ENCODE measurements around the gene ZNF618. TPM values are rescaled to one million over a fixed set of nuclear protein-coding genes. Genes with fewer than 3 reads are reported as not detected.

ZNF618 gene
- total and polyA plus RNA-seq, 2 experiments from 2014 or later = 10.2 to 14.0 TPM

DNA sequence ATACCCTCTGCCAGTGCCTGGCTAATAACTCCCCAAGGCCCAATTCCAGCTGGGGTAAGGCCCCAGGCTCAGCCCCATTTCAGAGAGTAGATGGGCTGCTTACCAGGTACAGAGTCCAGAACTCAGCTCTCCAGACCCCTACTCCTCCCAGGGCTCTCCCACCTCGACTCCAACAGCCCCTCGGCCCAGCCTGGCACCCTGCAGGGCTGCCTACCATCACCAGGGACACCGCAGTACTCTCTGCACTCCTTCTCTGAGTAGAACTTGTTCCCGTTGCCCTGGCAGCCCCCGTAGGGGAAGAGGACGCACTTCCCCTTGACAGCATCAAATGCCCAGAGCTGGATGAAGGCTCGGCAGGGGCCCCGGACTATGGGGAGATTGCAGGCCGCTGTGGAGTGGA, 184.6 kb downstream of the ZNF618 start:
- no peak overlapping the region for H3K27ac ChIP-seq
- no peak overlapping the region for H3K4me2 ChIP-seq
- TF ChIP-seq, protein P1, sequence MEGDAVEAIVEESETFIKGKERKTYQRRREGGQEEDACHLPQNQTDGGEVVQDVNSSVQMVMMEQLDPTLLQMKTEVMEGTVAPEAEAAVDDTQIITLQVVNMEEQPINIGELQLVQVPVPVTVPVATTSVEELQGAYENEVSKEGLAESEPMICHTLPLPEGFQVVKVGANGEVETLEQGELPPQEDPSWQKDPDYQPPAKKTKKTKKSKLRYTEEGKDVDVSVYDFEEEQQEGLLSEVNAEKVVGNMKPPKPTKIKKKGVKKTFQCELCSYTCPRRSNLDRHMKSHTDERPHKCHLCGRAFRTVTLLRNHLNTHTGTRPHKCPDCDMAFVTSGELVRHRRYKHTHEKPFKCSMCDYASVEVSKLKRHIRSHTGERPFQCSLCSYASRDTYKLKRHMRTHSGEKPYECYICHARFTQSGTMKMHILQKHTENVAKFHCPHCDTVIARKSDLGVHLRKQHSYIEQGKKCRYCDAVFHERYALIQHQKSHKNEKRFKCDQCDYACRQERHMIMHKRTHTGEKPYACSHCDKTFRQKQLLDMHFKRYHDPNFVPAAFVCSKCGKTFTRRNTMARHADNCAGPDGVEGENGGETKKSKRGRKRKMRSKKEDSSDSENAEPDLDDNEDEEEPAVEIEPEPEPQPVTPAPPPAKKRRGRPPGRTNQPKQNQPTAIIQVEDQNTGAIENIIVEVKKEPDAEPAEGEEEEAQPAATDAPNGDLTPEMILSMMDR (IDR thresholded peaks at IDR 0.05; ENCODE audit: poor library complexity) = no peak
- TF ChIP-seq EZH2 (IDR thresholded peaks at IDR 0.05; ENCODE audit: borderline replicate concordance) (no peak), EZH2phosphoT487 (IDR thresholded peaks at IDR 0.05; ENCODE audit: low read depth, severe bottlenecking, unreplicated experiment) (no peak)
- DNase-seq (ENCODE audit: low spot score) = no peak
- peaks cover 7% of the 10 kb centered on the region for H3K4me1 ChIP-seq (ENCODE audit: insufficient read depth)
- no peaks in the 10 kb centered on the region for H3K27me3 ChIP-seq
- no peak overlapping the region for H2AFZ ChIP-seq
- H4K20me1 ChIP-seq (ENCODE audit: insufficient read depth, poor library complexity, severe bottlenecking) = no peaks in the 10 kb centered on the region
- H3K79me2 ChIP-seq = no peaks in the 10 kb centered on the region
- H3K9me2 ChIP-seq (replicated peaks; ENCODE audit: insufficient read depth) = no peaks in the 10 kb centered on the region
- H3K9me3 ChIP-seq (ENCODE audit: low read depth) = no peaks in the 10 kb centered on the region
- no peaks in the 10 kb centered on the region for H3K36me3 ChIP-seq (replicated peaks; ENCODE audit: insufficient read depth, low read depth)
- H3K4me3 ChIP-seq = no peak overlapping the region
- 85% methylated on average over 9 of the region's 9 CpGs for WGBS (ENCODE audit: low lambda C conversion rate, missing lambda C conversion rate)

DNA sequence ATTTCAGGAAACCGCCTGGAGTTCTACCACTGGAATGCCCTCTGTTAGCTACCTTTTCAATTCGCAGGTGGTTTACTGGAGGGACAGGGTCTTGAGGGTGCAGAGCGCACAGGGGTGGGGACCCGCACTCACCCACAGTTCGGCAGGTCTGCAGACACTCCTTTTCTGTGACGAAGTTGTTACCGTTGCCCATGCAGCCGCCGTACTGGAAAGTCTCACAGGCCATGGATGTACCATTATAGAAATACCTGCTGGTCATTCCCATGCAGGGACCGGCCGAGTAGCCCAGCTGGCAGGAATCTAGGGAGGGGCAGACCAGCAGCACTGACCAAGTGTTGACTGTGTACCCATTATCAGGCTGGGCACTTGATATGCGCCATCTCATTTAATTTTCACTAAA, 185.2 kb downstream of the ZNF618 start:
- WGBS (ENCODE audit: low lambda C conversion rate, missing lambda C conversion rate) = 98% methylated on average over 12 of the region's 12 CpGs

DNA sequence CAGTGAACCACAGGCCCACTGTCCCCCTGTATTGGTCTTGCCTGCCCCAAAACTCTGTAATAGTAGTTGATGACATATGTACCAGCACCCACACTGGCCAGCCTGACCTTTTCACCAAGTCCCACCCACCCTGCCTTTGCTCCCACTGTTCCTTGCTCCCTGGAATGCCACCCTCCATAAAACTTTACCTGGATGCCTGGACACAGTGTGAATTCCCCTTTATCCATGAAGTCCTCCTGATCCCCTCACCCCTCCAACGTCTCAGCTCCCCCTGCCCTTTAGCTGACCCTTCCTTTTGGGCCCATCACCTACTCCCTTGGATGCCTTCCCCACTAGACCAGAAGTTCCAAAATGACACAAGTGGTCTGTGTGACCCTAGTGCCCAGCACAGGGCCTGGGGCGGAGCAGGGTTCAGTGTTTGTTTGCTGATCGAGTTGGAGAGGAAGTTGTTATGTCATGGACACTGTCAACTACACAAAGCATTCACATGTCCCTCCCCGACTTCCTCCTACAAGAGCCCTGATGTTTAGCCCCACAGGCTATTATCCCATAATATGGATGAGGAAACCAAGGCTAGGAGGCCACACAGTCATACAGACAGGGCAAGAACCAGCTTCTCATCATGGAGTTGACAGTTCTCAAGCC, 185.8 kb downstream of the ZNF618 start:
- no peak overlapping the region for H3K4me2 ChIP-seq
- H3K4me1 ChIP-seq (ENCODE audit: insufficient read depth) = peaks cover 7% of the 10 kb centered on the region
- no peak overlapping the region for H2AFZ ChIP-seq
- WGBS (ENCODE audit: low lambda C conversion rate, missing lambda C conversion rate) = 70% methylated on average over 4 of the region's 4 CpGs
- no peaks in the 10 kb centered on the region for H3K9me2 ChIP-seq (replicated peaks; ENCODE audit: insufficient read depth)
- no peaks in the 10 kb centered on the region for H3K9me3 ChIP-seq (ENCODE audit: low read depth)
- no peak overlapping the region for H3K27ac ChIP-seq
- H3K79me2 ChIP-seq = no peaks in the 10 kb centered on the region
- TF ChIP-seq EZH2 (IDR thresholded peaks at IDR 0.05; ENCODE audit: borderline replicate concordance) (no peak), EZH2phosphoT487 (IDR thresholded peaks at IDR 0.05; ENCODE audit: low read depth, severe bottlenecking, unreplicated experiment) (no peak)
- TF ChIP-seq, protein P1 (IDR thresholded peaks at IDR 0.05; ENCODE audit: poor library complexity) = no peak
- H3K4me3 ChIP-seq = no peak overlapping the region
- no peaks in the 10 kb centered on the region for H3K27me3 ChIP-seq
- DNase-seq (ENCODE audit: low spot score) = no peak
- H3K36me3 ChIP-seq (replicated peaks; ENCODE audit: insufficient read depth, low read depth) = no peaks in the 10 kb centered on the region
- no peaks in the 10 kb centered on the region for H4K20me1 ChIP-seq (ENCODE audit: insufficient read depth, poor library complexity, severe bottlenecking)

More for the DNA sequence above, 185.2 kb downstream of the ZNF618 start:
- DNase-seq (ENCODE audit: low spot score) = no peak
- Histone ChIP-seq H3K36me3 (replicated peaks; ENCODE audit: insufficient read depth, low read depth) (no peaks in the 10 kb centered on the region), H4K20me1 (ENCODE audit: insufficient read depth, poor library complexity, severe bottlenecking) (no peaks in the 10 kb centered on the region), H3K27ac (no peak overlapping the region), H3K79me2 (no peaks in the 10 kb centered on the region), H3K9me3 (ENCODE audit: low read depth) (no peaks in the 10 kb centered on the region), H3K4me3 (no peak overlapping the region), H2AFZ (no peak overlapping the region), H3K27me3 (no peaks in the 10 kb centered on the region), H3K9me2 (replicated peaks; ENCODE audit: insufficient read depth) (no peaks in the 10 kb centered on the region), H3K4me1 (ENCODE audit: insufficient read depth) (peaks cover 7% of the 10 kb centered on the region), H3K4me2 (no peak overlapping the region)
- TF ChIP-seq EZH2 (IDR thresholded peaks at IDR 0.05; ENCODE audit: borderline replicate concordance) (no peak), EZH2phosphoT487 (IDR thresholded peaks at IDR 0.05; ENCODE audit: low read depth, severe bottlenecking, unreplicated experiment) (no peak)
- TF ChIP-seq, protein P1 (IDR thresholded peaks at IDR 0.05; ENCODE audit: poor library complexity) = no peak
